Peyer's patch (tissue), 4 donors: Measurements from ENCODE around the gene CNST. TPM values are rescaled to one million over a fixed set of nuclear protein-coding genes. Genes with fewer than 3 reads are reported as not detected.

Experiments used
- DNase-seq, 3 donors: peaks; one replicate each; pipeline ENCODE4 v3.0.0-alpha.2; 2017 to 2019
- H3K27ac ChIP-seq, 4 donors: fragments of 200-600 bp; sonication (generic); one replicate each; pipeline ENCODE4 v1.5.1; 2016 to 2019
- H3K27me3 ChIP-seq, 2 donors: fragments of 200-600 bp; sonication (generic); one replicate each; pipeline ENCODE4 v1.5.1; 2019
- H3K36me3 ChIP-seq, 3 donors: fragments of 200-600 bp; sonication (generic); one replicate each; pipeline ENCODE4 v1.5.1; 2016 to 2019
- H3K4me1 ChIP-seq, 4 donors: fragments of 200-600 bp; sonication (generic); one replicate each; pipeline ENCODE4 v1.5.1; 2016 to 2019
- H3K4me3 ChIP-seq, 4 donors: fragments of 200-600 bp; sonication (generic); 1 replicate in 3 of 4; 2 replicates in 1 of 4; pipeline ENCODE4 v1.5.1; 2016 to 2019; ENCODE audit warnings: mild to moderate bottlenecking in 1 of 4
- H3K9me3 ChIP-seq, 4 donors: fragments of 200-600 bp; sonication (generic); one replicate each; pipeline ENCODE4 v1.5.1; 2016 to 2019; ENCODE audit warnings: mild to moderate bottlenecking in 1 of 4
- CTCF ChIP-seq, 6 experiments: fragments of 450-650 bp in 4 of 6; fragments of 200-600 bp in 2 of 6; sonication (generic) in 1 of 6; IDR thresholded peaks; one replicate each; pipeline ENCODE4 v1.5.1; 2017 to 2019; ENCODE audit warnings: antibody characterized with exemption in 6 of 6, mild to moderate bottlenecking in 3 of 6, moderate library complexity in 1 of 6
- POLR2A ChIP-seq, 2 donors: fragments of 450-650 bp; IDR thresholded peaks; one replicate each; pipeline ENCODE4 v1.5.1; 2017; ENCODE audit warnings: antibody characterized with exemption in 2 of 2, mild to moderate bottlenecking in 2 of 2, moderate library complexity in 2 of 2
- total RNA-seq, 4 donors: library from RNA; depleted of rRNA; stranded (reverse); fragments of >200 nt; gene quantifications; one replicate each; pipeline ENCODE4 v1.1.0, GENCODE V29; 2016

Gene CNST
- total RNA-seq, 4 donors from 2014 or later, result 62.0 to 75.7 (median 69.8) TPM

GRCh38 chr1:246526915-246527314, 39.3 kb upstream of the CNST start:
- TF ChIP-seq CTCF (IDR thresholded peaks at IDR 0.05) (no peak), POLR2A (IDR thresholded peaks at IDR 0.05) (no peak)
- Histone ChIP-seq H3K9me3 (peaks cover 0 to 9% (median 2%) of the 10 kb centered on the region in 4 donors), H3K27ac (no peak overlapping the region), H3K4me1 (no peaks in the 10 kb centered on the region), H3K36me3 (no peaks in the 10 kb centered on the region), H3K27me3 (no peaks in the 10 kb centered on the region), H3K4me3 (no peak overlapping the region)
- no peak for DNase-seq

- H3K4me1 ChIP-seq, result no peaks in the 10 kb centered on the region
- no peaks in the 10 kb centered on the region for H3K27me3 ChIP-seq
- no peak for TF ChIP-seq POLR2A (IDR thresholded peaks at IDR 0.05)
- TF ChIP-seq CTCF (IDR thresholded peaks at IDR 0.05), result no peak
- no peaks in the 10 kb centered on the region for H3K36me3 ChIP-seq
- peaks cover 0 to 9% (median 2%) of the 10 kb centered on the region in 4 donors for H3K9me3 ChIP-seq
- DNase-seq, result no peak
- no peak overlapping the region for H3K4me3 ChIP-seq
- no peak overlapping the region for H3K27ac ChIP-seq
These were observed 38.7 kb upstream of the CNST start for GRCh38 chr1:246527402-246528088.

GRCh38 chr1:246528933-246529731, 37.1 kb upstream of the CNST start:
- DNase-seq, result no peak
- H3K9me3 ChIP-seq, result peaks cover 0 to 9% (median 2%) of the 10 kb centered on the region in 4 donors
- no peaks in the 10 kb centered on the region for H3K4me1 ChIP-seq
- H3K36me3 ChIP-seq, result no peaks in the 10 kb centered on the region
- H3K27ac ChIP-seq, result no peak overlapping the region
- no peak for TF ChIP-seq CTCF (IDR thresholded peaks at IDR 0.05)
- no peak for TF ChIP-seq POLR2A (IDR thresholded peaks at IDR 0.05)
- no peak overlapping the region for H3K4me3 ChIP-seq
- no peaks in the 10 kb centered on the region for H3K27me3 ChIP-seq

- Histone ChIP-seq H3K27me3 (no peaks in the 10 kb centered on the region), H3K4me1 (no peaks in the 10 kb centered on the region), H3K27ac (no peak overlapping the region), H3K36me3 (no peaks in the 10 kb centered on the region), H3K4me3 (no peak overlapping the region), H3K9me3 (peaks cover 0 to 9% (median 2%) of the 10 kb centered on the region in 4 donors)
- TF ChIP-seq POLR2A (IDR thresholded peaks at IDR 0.05), result no peak
- TF ChIP-seq CTCF (IDR thresholded peaks at IDR 0.05), result no peak
- DNase-seq, result no peak
These were observed 35.8 kb upstream of the CNST start for GRCh38 chr1:246530482-246530881.

- H3K9me3 ChIP-seq, result peaks cover 0 to 9% (median 2%) of the 10 kb centered on the region in 4 donors
- no peak overlapping the region for H3K27ac ChIP-seq
- H3K36me3 ChIP-seq, result no peaks in the 10 kb centered on the region
- no peaks in the 10 kb centered on the region for H3K4me1 ChIP-seq
- H3K27me3 ChIP-seq, result no peaks in the 10 kb centered on the region
- TF ChIP-seq POLR2A (IDR thresholded peaks at IDR 0.05), result no peak
- TF ChIP-seq CTCF (IDR thresholded peaks at IDR 0.05), result no peak
- DNase-seq, result no peak
- no peak overlapping the region for H3K4me3 ChIP-seq
These were observed 33.7 kb upstream of the CNST start for GRCh38 chr1:246532519-246532918.
